ENCODE results near the gene PLXND1.

PLXND1 gene

DNA sequence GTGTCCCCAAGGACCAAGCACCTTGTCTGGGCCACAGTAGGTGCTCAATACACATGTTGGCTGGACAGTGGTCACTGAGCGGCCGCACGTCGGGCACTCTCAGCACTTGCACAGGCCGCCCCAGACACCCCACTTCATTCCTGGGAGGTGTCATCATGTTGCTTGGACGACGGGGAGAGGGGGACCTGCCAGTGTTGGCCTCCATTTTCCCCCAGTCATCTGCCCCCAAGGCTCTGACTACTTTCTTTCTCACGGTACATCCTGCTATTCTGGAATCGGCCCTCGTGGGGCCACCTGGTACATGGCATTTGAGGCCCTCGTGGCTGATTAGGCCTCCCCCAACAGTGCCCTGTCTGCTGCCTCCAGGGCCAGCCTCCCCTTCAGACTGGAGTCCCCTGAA lies 79.2 kb downstream of the PLXND1 start:
- H3K27ac ChIP-seq (replicated peaks) = peak overlapping the region; percentile 19
- no peaks in the 10 kb centered on the region for H3K27me3 ChIP-seq (ENCODE audit: insufficient read depth, poor library complexity, severe bottlenecking)
- TF ChIP-seq SPI1 (IDR thresholded peaks at IDR 0.05; ENCODE audit: borderline replicate concordance, low read depth) = no peak
- no peak for TF ChIP-seq GABPA (IDR thresholded peaks at IDR 0.05; ENCODE audit: low read depth)
- TF ChIP-seq CTCF (IDR thresholded peaks at IDR 0.05; ENCODE audit: insufficient read depth, low read length) = no peak
- TF ChIP-seq, protein P1, sequence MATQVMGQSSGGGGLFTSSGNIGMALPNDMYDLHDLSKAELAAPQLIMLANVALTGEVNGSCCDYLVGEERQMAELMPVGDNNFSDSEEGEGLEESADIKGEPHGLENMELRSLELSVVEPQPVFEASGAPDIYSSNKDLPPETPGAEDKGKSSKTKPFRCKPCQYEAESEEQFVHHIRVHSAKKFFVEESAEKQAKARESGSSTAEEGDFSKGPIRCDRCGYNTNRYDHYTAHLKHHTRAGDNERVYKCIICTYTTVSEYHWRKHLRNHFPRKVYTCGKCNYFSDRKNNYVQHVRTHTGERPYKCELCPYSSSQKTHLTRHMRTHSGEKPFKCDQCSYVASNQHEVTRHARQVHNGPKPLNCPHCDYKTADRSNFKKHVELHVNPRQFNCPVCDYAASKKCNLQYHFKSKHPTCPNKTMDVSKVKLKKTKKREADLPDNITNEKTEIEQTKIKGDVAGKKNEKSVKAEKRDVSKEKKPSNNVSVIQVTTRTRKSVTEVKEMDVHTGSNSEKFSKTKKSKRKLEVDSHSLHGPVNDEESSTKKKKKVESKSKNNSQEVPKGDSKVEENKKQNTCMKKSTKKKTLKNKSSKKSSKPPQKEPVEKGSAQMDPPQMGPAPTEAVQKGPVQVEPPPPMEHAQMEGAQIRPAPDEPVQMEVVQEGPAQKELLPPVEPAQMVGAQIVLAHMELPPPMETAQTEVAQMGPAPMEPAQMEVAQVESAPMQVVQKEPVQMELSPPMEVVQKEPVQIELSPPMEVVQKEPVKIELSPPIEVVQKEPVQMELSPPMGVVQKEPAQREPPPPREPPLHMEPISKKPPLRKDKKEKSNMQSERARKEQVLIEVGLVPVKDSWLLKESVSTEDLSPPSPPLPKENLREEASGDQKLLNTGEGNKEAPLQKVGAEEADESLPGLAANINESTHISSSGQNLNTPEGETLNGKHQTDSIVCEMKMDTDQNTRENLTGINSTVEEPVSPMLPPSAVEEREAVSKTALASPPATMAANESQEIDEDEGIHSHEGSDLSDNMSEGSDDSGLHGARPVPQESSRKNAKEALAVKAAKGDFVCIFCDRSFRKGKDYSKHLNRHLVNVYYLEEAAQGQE (IDR thresholded peaks at IDR 0.05; ENCODE audit: insufficient replicate concordance, low read depth) = no peak
- H3K4me3 ChIP-seq (replicated peaks; ENCODE audit: insufficient read depth, low read length) = no peak overlapping the region
- no peak for DNase-seq (ENCODE audit: low read depth in 1 of 2, low spot score in 1 of 2)

DNA sequence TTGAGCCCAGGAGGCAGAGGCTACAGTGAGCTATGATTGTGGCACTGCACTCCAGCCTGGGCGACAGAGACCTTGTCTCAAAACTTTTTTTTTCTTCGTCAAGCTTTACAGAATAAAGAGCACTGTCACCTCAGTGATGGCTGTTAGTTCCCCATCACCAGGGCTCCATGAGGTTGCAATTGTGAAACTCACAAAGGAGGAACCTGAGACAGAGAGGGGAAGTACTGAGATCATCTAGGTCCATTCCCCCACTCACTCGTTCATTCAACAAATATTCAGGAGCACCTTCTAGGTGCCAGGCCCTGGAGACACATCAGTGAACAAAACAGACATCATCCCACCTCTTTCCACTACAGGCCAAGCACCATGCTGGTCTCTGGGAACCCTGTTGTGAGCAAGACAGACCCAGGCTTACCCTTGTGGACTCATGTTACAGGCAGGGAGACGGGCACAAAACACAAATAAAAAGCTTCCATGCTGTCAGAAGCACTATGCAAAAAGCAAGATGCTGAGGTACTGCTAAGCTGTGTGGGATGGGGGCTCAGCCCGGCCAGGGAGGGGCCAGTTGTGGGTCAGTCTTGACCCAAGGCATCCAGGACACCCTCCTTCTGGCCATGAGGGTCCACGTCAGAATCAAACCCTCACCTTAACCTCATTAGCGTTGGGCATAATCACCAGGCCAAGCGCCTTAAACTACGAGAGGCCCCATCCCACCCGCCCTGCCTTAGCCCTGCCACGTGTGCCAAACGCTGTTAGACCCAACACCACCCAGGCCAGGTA lies 80.2 kb downstream of the PLXND1 start:
- no peak overlapping the region for H3K4me3 ChIP-seq (replicated peaks; ENCODE audit: insufficient read depth, low read length)
- peak; percentile 85 to 93 for DNase-seq (ENCODE audit: low read depth in 1 of 2, low spot score in 1 of 2)
- TF ChIP-seq CTCF (IDR thresholded peaks at IDR 0.05; ENCODE audit: insufficient read depth, low read length) (no peak), POLR2AphosphoS5 (IDR thresholded peaks at IDR 0.05; ENCODE audit: low read depth) (0 out of 2 replicates have a peak, but pooled peaks have one; percentile 46), SPI1 (IDR thresholded peaks at IDR 0.05; ENCODE audit: borderline replicate concordance, low read depth) (peak; percentile 94), GABPA (IDR thresholded peaks at IDR 0.05; ENCODE audit: low read depth) (no peak)
- TF ChIP-seq, protein P1 (IDR thresholded peaks at IDR 0.05; ENCODE audit: insufficient replicate concordance, low read depth) = no peak
- no peaks in the 10 kb centered on the region for H3K27me3 ChIP-seq (ENCODE audit: insufficient read depth, poor library complexity, severe bottlenecking)
- peak overlapping the region; percentile 78 for H3K27ac ChIP-seq (replicated peaks)

DNA sequence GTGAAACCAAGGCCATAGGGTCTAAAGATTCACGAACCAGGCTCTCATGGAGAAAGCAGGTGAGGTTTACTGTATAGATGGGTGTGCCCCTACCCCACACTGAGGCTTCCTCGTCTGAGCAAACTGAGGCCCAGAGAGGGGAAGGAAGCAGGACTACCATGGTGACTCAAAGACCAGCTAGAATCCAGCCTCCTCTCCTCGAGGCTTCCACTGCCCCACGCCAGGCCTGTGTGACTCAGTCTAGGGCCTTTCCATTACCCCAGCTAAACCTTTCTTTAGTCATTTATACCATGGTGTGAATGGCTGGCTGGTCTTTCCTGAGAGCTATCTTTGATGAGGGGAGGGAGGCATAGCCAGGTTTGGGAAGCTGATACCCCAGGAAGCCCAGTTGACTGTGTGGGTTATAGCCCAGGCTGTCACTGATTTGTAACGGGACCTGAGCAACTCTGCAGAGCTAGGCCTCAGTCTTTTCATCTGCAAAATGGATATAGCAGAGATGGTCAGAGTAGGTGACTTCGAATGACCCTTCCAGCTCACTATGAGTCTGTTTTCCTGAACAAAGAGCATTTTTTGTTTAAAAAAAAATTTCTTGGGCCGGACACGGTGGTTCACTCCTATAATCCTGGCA lies 81.0 kb downstream of the PLXND1 start:
- TF ChIP-seq, protein P1 (IDR thresholded peaks at IDR 0.05; ENCODE audit: insufficient replicate concordance, low read depth) = no peak
- no peak for TF ChIP-seq POLR2AphosphoS5 (IDR thresholded peaks at IDR 0.05; ENCODE audit: low read depth)
- no peak for TF ChIP-seq SPI1 (IDR thresholded peaks at IDR 0.05; ENCODE audit: borderline replicate concordance, low read depth)
- no peak for TF ChIP-seq GABPA (IDR thresholded peaks at IDR 0.05; ENCODE audit: low read depth)
- TF ChIP-seq CTCF (IDR thresholded peaks at IDR 0.05; ENCODE audit: insufficient read depth, low read length) = no peak
- Histone ChIP-seq H3K27me3 (ENCODE audit: insufficient read depth, poor library complexity, severe bottlenecking) (no peaks in the 10 kb centered on the region), H3K27ac (replicated peaks) (peak overlapping the region; percentile 78), H3K4me3 (replicated peaks; ENCODE audit: insufficient read depth, low read length) (no peak overlapping the region)
- no peak for DNase-seq (ENCODE audit: low read depth in 1 of 2, low spot score in 1 of 2)
